Measurements from ENCODE around the gene SECISBP2. TPM values are rescaled to one million over a fixed set of nuclear protein-coding genes. Genes with fewer than 3 reads are reported as not detected.
"Not testable (repeated sequence)": the region's sequence is repeated elsewhere in the genome, so short reads cannot be mapped to it uniquely, and the experiment has no call there.

Gene SECISBP2
- total and polyA plus RNA-seq, 11 donors: 13.0 to 27.5 (median 15.5) TPM

DNA sequence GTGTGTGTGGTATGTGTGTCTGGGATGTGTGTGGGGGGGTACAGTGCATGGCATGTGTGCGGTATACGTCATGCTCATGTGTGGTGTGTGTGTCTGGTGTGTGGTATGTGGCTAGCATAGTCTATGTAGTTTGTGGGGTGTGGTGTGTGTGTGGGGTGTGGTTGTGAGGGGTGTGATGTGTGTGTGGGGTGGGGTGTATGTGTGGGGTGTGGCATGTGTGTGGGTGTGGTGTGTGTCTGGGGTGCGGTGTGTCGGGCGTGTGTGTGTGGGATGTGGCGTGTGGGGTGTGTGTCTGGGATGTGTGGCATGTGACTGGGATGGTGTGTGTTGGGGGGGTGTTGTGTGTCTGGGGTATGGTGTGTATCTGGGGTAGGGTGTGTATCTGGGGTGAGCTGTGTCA, 52.3 kb downstream of the SECISBP2 start:
- ATAC-seq (no peak), DNase-seq (no peak)
- Histone ChIP-seq H3K4me1 (peaks cover 0 to 6% (median 0%) of the 10 kb centered on the region in 12 donors), H3K27ac (no peak overlapping the region), H3K4me3 (no peak overlapping the region), H3K27me3 (no peaks in the 10 kb centered on the region), H3K9me3 (no peaks in the 10 kb centered on the region), H3K36me3 (no peaks in the 10 kb centered on the region)
- TF ChIP-seq CTCF (IDR thresholded peaks at IDR 0.05): no peak
- TF ChIP-seq POLR2A (IDR thresholded peaks at IDR 0.05): no peak
- WGBS, 4 donors: 89 to 98% (median 93%) methylated on average over 6 of the region's 6 CpGs
- intact Hi-C loops (cut with DNase I): no loop called here

GRCh38 chr9:89371791-89372190, 53.5 kb downstream of the SECISBP2 start:
- DNase-seq; H3K36me3 ChIP-seq; H3K27ac ChIP-seq; H3K4me3 ChIP-seq; H3K9me3 ChIP-seq; ATAC-seq; intact Hi-C loops (cut with DNase I); H3K27me3 ChIP-seq: not testable (repeated sequence)
- peaks cover 0 to 12% (median 0%) of the 10 kb centered on the region in 12 donors for H3K4me1 ChIP-seq
- 86 to 94% (median 91%) methylated on average over 5 of the region's 5 CpGs for WGBS, 4 donors

- DNase-seq: no peak
- Histone ChIP-seq H3K9me3 (no peaks in the 10 kb centered on the region), H3K4me3 (no peak overlapping the region), H3K27me3 (no peaks in the 10 kb centered on the region), H3K27ac (no peak overlapping the region), H3K4me1 (peaks cover 0 to 12% (median 0%) of the 10 kb centered on the region in 12 donors), H3K36me3 (peaks cover 0 to 9% (median 0%) of the 10 kb centered on the region in 9 donors)
- TF ChIP-seq POLR2A (IDR thresholded peaks at IDR 0.05) (no peak), CTCF (IDR thresholded peaks at IDR 0.05) (no peak)
- 83 to 90% (median 87%) methylated on average over 7 to 14 of the region's 14 CpGs for WGBS, 4 donors
- peak in 1 of 4 donors; percentile 23 for ATAC-seq
- intact Hi-C loops (cut with DNase I): no loop called here
These were observed 54.0 kb downstream of the SECISBP2 start for GRCh38 chr9:89372230-89372816.

GRCh38 chr9:89372979-89373378, 54.7 kb downstream of the SECISBP2 start:
- intact Hi-C loops (cut with DNase I): no loop called here
- H3K27me3 ChIP-seq: no peaks in the 10 kb centered on the region
- 94 to 99% (median 95%) methylated on average over 8 of the region's 8 CpGs for WGBS, 4 donors
- TF ChIP-seq POLR2A (IDR thresholded peaks at IDR 0.05) (no peak), CTCF (IDR thresholded peaks at IDR 0.05) (no peak)
- DNase-seq (no peak), ATAC-seq (no peak)
- H3K4me3 ChIP-seq: no peak overlapping the region
- peaks cover 0 to 15% (median 0%) of the 10 kb centered on the region in 9 donors for H3K36me3 ChIP-seq
- H3K27ac ChIP-seq: no peak overlapping the region
- H3K9me3 ChIP-seq: no peaks in the 10 kb centered on the region
- H3K4me1 ChIP-seq: peaks cover 0 to 12% (median 0%) of the 10 kb centered on the region in 12 donors

GRCh38 chr9:89374176-89374575, 55.9 kb downstream of the SECISBP2 start:
- Histone ChIP-seq H3K9me3 (no peaks in the 10 kb centered on the region), H3K36me3 (peaks cover 0 to 27% (median 2%) of the 10 kb centered on the region in 9 donors), H3K27me3 (no peaks in the 10 kb centered on the region), H3K4me3 (no peak overlapping the region), H3K27ac (no peak overlapping the region), H3K4me1 (peaks cover 0 to 14% (median 0%) of the 10 kb centered on the region in 12 donors)
- TF ChIP-seq POLR2A (IDR thresholded peaks at IDR 0.05) (no peak), CTCF (IDR thresholded peaks at IDR 0.05) (no peak)
- WGBS, 4 donors: 70 to 92% (median 82%) methylated on average over 4 of the region's 4 CpGs
- no peak for DNase-seq
- no peak for ATAC-seq
- intact Hi-C loops (cut with DNase I): no loop called here

All from heart left ventricle (tissue), 16 donors.